DMS 273 (cell line): Measurements from ENCODE around the gene AIM2.
A peak's percentile ranks its signal among the peaks of the same experiment; 100 is the strongest.
"Not testable (repeated sequence)": the region's sequence is repeated elsewhere in the genome, so short reads cannot be mapped to it uniquely, and the experiment has no call there.

Source experiments
- DNase-seq: peaks from one replicate; lab custom pipeline; 2025; ENCODE audit not compliant: unreplicated experiment; lab: John Stamatoyannopoulos, UW

Gene AIM2

DNA sequence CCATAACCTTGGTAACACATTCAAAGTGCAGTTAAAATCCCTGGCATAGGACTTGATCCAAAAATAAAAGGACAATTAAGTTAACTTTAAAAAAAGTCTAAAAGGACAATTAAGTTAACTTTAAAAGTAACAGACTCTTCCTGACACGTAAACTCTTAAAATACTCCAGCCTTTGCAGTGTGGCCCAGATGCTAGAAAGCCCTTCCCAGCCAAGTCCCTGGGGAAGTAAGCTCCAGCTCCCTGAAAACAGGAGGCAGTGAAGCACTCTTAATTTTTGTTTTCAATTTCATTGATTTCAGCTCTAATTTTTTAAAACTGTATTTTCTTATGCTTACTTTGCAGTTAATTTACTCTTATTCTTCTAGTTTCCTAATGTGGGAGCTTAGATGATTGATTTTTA lies 5.1 kb upstream of the AIM2 start:
- DNase-seq: no peak

DNA sequence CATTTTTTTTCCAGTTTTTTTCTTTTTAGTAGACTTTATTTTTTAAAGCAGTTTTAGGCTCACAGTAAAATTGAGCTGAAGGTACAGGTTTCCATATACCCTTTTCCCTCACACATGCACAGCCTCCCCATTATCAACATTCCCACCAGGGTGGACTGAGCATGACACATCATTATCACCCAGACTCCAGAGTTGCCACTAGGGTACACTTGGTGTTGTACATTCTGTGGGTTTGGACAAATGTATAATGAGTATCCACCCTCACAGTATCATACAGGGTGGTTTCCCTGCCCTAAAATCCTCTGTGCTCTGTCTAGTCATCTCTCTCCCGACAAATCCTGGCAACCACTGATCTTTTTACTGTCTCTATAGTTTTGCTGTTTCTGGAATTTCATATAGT lies 3.0 kb upstream of the AIM2 start:
- DNase-seq: no peak

- DNase-seq: no peak
Measured at GRCh38 chr1:159077120-159077961, 775 bp upstream of the AIM2 start.

- peak; percentile 69 for DNase-seq
Measured at GRCh38 chr1:159071970-159072582, 4.5 kb downstream of the AIM2 start.

DNA sequence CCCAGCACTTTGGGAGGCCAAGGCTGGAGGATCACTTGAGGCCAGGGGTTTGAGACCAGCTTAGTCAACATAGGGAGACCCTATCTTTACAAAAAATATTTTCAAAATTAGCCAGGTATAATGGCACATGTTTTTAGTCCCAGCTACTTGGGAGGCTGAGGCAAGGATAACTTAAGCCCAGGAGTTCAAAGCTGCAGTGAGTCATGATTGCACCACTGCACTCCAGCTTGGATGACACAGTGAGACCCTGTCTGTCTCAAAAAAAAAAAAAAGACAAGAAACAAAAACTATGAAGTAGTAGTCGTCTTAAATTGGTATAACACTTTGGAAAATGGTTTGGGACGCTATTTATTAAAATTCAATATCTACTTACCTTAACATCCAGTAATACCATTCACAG lies 7.7 kb downstream of the AIM2 start:
- DNase-seq: no peak

DNA sequence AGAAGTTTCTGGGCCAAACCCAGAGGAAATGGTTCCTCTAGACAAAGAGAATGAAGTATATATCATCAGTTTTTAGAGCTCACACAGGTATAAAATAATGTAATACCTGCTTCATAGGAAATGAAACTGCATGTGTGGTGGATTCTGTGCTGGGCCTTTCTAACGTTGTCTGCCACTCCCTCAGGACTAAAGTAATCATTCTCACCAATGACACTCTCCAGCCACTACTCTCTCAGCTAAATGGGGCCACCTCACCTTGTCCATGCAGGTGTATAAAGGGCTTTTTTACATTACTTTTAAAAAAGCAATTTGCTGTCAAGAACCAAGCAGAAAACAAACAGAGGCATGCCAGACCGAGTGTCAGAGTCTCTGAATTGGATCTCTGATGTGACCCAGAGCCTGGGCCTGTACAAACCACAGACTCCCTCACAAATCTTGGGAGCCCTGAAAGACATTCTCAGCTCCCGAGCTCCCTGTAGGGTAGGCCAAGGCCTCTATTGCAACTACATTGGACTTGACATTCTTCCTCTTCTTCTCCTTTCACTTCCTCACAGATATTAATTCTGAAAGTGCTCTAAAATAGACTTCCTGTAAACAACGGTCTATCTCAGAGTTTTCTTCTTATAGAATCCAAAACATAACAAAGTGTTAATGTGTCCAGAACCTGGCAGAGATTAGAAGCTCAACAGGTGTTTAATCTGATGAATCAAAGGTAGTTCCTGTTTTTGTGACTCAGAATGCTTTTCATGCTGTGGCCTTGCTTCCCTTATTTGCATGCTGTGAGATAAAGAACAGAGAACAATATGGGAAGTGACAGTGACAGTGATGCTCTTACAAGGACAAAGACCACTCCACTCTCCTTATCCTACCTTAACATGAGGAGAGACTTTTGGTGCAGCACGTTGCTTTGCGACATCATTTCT lies 8.6 kb downstream of the AIM2 start:
- no peak for DNase-seq

GRCh38 chr1:159066108-159066507 lies 10.5 kb downstream of the AIM2 start:
- DNase-seq: peak; percentile 0

- no peak for DNase-seq
Measured at GRCh38 chr1:159065106-159065505, 11.5 kb downstream of the AIM2 start.

DNA sequence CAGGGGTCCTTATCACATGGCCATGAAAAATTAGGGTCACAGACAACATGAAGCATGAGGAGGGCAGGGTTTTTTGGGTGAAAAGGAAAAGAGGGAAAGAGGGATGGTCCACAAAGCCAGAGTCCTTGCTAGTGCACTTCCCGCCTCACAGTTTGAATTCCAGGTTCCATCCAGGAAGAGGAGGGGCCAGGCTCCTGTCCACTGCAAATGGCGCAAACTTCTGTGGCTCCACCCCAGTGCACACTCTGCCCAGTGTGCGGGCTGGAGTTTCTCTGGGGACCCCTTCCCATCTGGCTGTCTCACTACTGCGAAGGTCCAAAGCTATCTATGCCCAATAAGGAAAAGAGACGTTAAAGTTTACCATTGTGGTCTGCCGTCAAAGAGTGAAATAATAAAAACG lies 17.8 kb downstream of the AIM2 start:
- DNase-seq: no peak

- DNase-seq: peak; percentile 2
Measured at GRCh38 chr1:159056069-159056698, 20.4 kb downstream of the AIM2 start.

- no peak for DNase-seq
Measured at GRCh38 chr1:159055181-159055641, 21.4 kb downstream of the AIM2 start.

GRCh38 chr1:159054427-159054826 lies 22.1 kb downstream of the AIM2 start:
- DNase-seq: no peak

DNA sequence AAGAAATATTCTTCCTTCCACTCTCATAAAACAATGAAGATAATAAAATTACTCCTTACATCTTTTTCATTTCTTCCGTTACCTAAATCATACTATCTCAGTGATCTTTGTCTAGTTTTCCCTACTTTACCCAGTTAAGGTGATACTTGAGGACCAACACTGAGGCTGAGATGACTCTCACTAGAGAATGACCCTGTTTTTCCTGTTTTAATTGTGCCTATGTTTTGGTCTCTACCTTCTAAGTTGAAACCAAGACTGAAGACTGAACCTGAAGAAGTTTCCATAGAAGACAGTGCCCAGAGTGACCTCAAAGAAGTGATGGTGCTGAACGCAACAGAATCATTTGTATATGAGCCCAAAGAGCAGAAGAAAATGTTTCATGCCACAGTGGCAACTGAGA lies 25.1 kb downstream of the AIM2 start:
- no peak for DNase-seq

DNA sequence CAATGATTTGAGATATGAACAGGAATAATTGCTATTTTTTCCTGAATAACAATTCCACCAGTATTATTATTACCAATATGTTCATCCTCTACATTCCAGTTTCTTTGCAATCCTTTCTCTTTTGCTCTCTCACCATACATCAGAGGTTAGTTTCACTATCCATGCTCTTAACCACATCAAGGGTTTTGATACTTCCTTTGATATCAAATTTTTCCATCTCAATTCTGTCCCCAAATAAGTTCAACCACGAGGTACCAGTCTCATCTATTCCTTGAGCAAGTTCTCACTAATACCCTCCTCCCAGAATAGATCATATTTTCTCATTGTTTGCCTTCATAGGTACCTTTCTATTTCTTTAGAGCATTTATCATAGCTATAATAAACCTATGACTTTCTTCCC lies 30.1 kb downstream of the AIM2 start:
- not testable (repeated sequence) for DNase-seq

DNA sequence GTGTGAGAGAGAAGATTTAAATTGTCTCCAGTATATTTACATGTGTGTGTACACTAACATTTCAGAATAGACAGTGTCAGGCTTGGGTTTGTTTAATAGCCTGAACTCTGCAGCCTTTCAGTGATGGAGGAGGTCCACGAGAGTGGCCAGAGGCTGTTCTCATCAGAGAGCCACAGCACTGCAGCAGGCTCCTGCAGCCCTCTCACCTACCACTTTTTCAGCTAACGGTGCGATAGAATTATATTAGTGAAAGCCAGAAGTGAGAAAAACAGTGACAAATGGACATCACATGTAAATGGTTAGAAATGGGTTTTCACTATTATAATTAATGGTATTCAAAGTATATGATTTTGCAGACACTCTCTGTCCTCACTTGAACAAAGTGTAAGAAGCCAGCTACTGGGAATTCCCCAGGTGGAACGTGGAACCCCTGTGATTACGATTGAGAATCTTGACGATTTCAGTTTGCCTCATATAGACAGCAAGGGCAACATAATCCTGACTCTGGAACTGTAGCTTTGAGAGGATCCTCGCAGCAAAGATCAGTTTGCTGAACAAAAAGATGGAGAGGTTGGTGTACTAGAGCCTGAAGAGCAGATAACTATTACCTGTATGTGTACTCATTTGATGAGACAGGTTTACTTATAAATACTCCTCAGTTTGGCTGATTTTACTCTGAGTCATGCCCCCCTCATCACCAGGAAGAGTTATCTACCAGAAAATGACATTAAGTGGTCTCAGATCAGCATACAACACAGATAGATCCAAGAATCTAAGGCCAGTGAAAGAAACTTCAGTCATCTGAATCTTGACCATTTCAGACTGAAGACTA lies 35.5 kb downstream of the AIM2 start:
- no peak for DNase-seq

- DNase-seq: no peak
Measured at GRCh38 chr1:159040206-159040605, 36.4 kb downstream of the AIM2 start.

DNA sequence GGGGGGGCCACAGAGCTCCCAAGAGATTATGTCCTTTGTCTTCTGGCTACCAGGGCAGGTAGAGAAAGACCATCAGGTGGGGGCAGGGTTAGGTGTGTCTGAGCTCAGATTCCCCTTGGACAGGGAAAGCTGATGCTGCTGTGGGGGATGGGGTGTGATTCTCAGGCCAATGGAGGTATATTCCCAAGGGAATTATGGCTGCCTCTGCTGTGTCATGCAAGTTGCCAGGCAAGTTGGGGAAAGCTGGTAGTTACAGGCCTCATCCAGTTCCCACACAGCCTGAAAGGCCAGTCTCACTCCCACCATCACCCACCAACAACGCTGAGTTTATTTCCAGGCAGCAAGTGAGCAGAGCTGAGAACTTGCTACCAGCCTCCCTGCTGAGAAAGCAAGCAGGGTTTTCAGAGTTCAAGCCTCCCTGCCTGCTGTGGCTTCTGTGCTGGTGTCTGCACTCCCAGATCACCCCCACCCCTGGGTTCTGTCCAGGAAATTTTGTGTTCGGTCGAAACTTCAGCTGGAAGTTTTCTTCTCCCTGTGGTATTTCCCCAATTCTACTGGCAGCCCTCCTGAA lies 45.6 kb downstream of the AIM2 start:
- DNase-seq: no peak

DNA sequence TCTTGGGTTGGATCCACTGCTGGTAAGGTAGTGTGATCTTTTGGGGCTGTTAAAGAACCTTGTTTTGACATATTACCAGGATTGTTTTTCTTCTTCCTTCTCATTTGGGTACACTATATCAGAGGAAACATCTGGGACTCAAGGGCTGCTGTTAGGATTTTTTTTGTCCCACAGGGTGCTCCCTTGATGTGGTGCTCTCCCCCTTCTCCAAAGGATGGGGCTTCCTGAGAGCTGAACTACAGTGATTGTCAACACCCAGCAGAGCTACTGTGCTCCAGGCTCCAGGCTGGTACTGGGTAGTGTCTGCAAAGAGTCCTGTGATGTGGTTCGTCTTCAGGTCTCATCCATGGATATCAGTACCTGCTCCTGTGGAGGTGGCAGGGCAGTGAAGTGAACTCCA lies 46.3 kb downstream of the AIM2 start:
- DNase-seq: no peak

- DNase-seq: not testable (repeated sequence)
Measured at GRCh38 chr1:159026841-159027240, 49.7 kb downstream of the AIM2 start.

GRCh38 chr1:159025043-159025442 lies 51.5 kb downstream of the AIM2 start:
- DNase-seq: no peak
